ENCODE measurements around the gene ITIH3. TPM values are rescaled to one million over a fixed set of nuclear protein-coding genes. Genes with fewer than 3 reads are reported as not detected.

Gene ITIH3
- total RNA-seq, 4 donors from 2014 or later, result 3.6 to 4.1 TPM; not detected in 2

- H3K36me3 ChIP-seq, result no peaks in the 10 kb centered on the region
- no peak for TF ChIP-seq CTCF (IDR thresholded peaks at IDR 0.05)
- no peak overlapping the region for H3K4me3 ChIP-seq
- H3K9me3 ChIP-seq, result no peaks in the 10 kb centered on the region
- H3K27ac ChIP-seq, result no peak overlapping the region
- peaks cover 0 to 16% (median 0%) of the 10 kb centered on the region in 4 donors for H3K4me1 ChIP-seq
- no peak for DNase-seq
- no peaks in the 10 kb centered on the region for H3K27me3 ChIP-seq
These were observed 46.8 kb downstream of the ITIH3 start for GRCh38 chr3:52841211-52841980.

GRCh38 chr3:52841981-52842340 is 47.4 kb downstream of the ITIH3 start:
- no peak for DNase-seq
- no peaks in the 10 kb centered on the region for H3K9me3 ChIP-seq
- peaks cover 0 to under 1% (median 0%) of the 10 kb centered on the region in 3 donors for H3K36me3 ChIP-seq
- H3K4me3 ChIP-seq, result no peak overlapping the region
- no peaks in the 10 kb centered on the region for H3K27me3 ChIP-seq
- H3K4me1 ChIP-seq, result peaks cover 0 to 16% (median 2%) of the 10 kb centered on the region in 4 donors
- TF ChIP-seq POLR2A (IDR thresholded peaks at IDR 0.05), result no peak
- no peak for TF ChIP-seq CTCF (IDR thresholded peaks at IDR 0.05)
- H3K27ac ChIP-seq, result no peak overlapping the region

GRCh38 chr3:52842424-52842823 is 47.8 kb downstream of the ITIH3 start:
- Histone ChIP-seq H3K4me3 (no peak overlapping the region), H3K27ac (no peak overlapping the region), H3K9me3 (no peaks in the 10 kb centered on the region), H3K4me1 (peaks cover 0 to 16% (median 2%) of the 10 kb centered on the region in 4 donors), H3K27me3 (no peaks in the 10 kb centered on the region), H3K36me3 (peaks cover 0 to 5% (median 0%) of the 10 kb centered on the region in 3 donors)
- TF ChIP-seq CTCF (IDR thresholded peaks at IDR 0.05) (no peak), POLR2A (IDR thresholded peaks at IDR 0.05) (no peak)
- DNase-seq, result no peak

- no peak overlapping the region for H3K4me3 ChIP-seq
- peak overlapping the region in 2 of 4 donors; percentile 50 to 66 for H3K27ac ChIP-seq
- no peaks in the 10 kb centered on the region for H3K27me3 ChIP-seq
- no peak for DNase-seq
- no peak for TF ChIP-seq CTCF (IDR thresholded peaks at IDR 0.05)
- no peak for TF ChIP-seq POLR2A (IDR thresholded peaks at IDR 0.05)
- H3K36me3 ChIP-seq, result peaks cover 0 to 5% (median 0%) of the 10 kb centered on the region in 3 donors
- no peaks in the 10 kb centered on the region for H3K9me3 ChIP-seq
- H3K4me1 ChIP-seq, result peaks cover 0 to 16% (median 2%) of the 10 kb centered on the region in 4 donors
These were observed 48.7 kb downstream of the ITIH3 start for GRCh38 chr3:52843108-52843865.

- DNase-seq, result no peak
- no peak for TF ChIP-seq POLR2A (IDR thresholded peaks at IDR 0.05)
- no peak for TF ChIP-seq CTCF (IDR thresholded peaks at IDR 0.05)
- Histone ChIP-seq H3K4me1 (peaks cover 0 to 16% (median 2%) of the 10 kb centered on the region in 4 donors), H3K27me3 (no peaks in the 10 kb centered on the region), H3K36me3 (peaks cover 0 to 5% (median 0%) of the 10 kb centered on the region in 3 donors), H3K4me3 (no peak overlapping the region), H3K9me3 (no peaks in the 10 kb centered on the region), H3K27ac (peak overlapping the region in 2 of 4 donors; percentile 50 to 66)
These were observed 49.3 kb downstream of the ITIH3 start for GRCh38 chr3:52843881-52844280.

Measured in Peyer's patch (tissue), 4 donors.